ENCODE data around the gene BRSK1.
"Not testable (repeated sequence)": the region's sequence is repeated elsewhere in the genome, so short reads cannot be mapped to it uniquely, and the experiment has no call there.

Gene BRSK1

GRCh38 chr19:55325172-55325571, 41.4 kb downstream of the BRSK1 start, which contains the start of gene TMEM150B:
Gene TMEM150B, minus strand, starts transcription at chr19:55325341. Its CDS starts 4,305 bp downstream, at chr19:55321036.
- H3K9me3 ChIP-seq, result no peaks in the 10 kb centered on the region
- H3K4me3 ChIP-seq, result no peak within 1 kb of the TSS
- in situ Hi-C loops (cut with MboI; ENCODE audit: low sequenced_read_pairs), result no loop called here
- no peaks in the 10 kb centered on the region for H3K36me3 ChIP-seq (replicated peaks)
- no peaks in the 10 kb centered on the region for H3K27me3 ChIP-seq (ENCODE audit: low read depth)
- no peak for DNase-seq (ENCODE audit: low spot score in 2 of 2)
- no peaks in the 10 kb centered on the region for H3K4me1 ChIP-seq

GRCh38 chr19:55328774-55329318, 45.0 kb downstream of the BRSK1 start:
- H3K36me3 ChIP-seq (replicated peaks); H3K4me1 ChIP-seq; in situ Hi-C loops (cut with MboI; ENCODE audit: low sequenced_read_pairs); H3K27me3 ChIP-seq (ENCODE audit: low read depth); DNase-seq (ENCODE audit: low spot score in 2 of 2); H3K4me3 ChIP-seq; H3K9me3 ChIP-seq: not testable (repeated sequence)

DNA sequence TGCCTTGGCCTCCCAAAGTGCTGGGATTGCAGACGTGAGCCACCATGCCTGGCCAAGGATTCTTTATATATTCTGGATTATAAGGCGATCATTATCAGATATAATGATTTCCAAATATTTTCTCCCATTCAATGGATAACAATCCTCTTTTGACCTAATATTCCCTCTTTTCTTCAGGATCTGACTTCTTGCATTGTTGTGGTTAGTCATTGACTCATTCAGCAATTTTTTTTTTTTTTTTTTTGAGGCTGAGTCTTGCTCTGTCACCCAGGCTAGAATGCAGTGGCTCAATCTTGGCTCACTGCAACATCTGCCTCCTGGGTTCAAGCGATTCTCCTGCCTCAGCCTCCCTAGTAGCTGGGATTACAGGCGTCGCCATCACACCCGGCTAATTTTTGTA, 46.0 kb downstream of the BRSK1 start:
- in situ Hi-C loops (cut with MboI; ENCODE audit: low sequenced_read_pairs); H3K9me3 ChIP-seq; H3K4me1 ChIP-seq; H3K36me3 ChIP-seq (replicated peaks); H3K4me3 ChIP-seq; H3K27me3 ChIP-seq (ENCODE audit: low read depth); DNase-seq (ENCODE audit: low spot score in 2 of 2): not testable (repeated sequence)

DNA sequence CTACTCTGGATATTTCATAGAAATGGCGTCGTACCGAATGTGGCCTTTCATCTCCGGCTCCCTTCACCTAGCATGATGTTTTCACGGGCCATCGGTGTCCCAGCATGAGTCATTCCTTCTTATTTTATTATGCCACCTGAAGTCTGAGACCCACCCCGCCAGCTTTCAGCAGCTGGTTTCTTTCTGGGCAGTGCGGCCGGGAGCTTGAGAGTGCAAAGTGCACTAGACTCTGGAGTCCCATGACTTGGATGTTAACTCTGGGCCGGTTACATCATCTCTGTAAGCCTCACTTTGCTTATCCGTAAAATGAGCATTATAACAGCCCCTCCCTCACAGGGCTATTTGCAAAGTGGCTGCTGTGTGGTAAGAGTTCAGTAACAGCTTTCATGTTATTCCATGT, 50.1 kb downstream of the BRSK1 start:
- Histone ChIP-seq H3K36me3 (replicated peaks) (no peaks in the 10 kb centered on the region), H3K9me3 (no peaks in the 10 kb centered on the region), H3K27me3 (ENCODE audit: low read depth) (no peaks in the 10 kb centered on the region), H3K4me3 (no peak overlapping the region), H3K4me1 (peaks cover 6% of the 10 kb centered on the region)
- no peak for DNase-seq (ENCODE audit: low spot score in 2 of 2)
- in situ Hi-C loops (cut with MboI; ENCODE audit: low sequenced_read_pairs), result no loop called here

GRCh38 chr19:55336101-55336500, 52.3 kb downstream of the BRSK1 start:
- peaks cover 6% of the 10 kb centered on the region for H3K4me1 ChIP-seq
- H3K36me3 ChIP-seq (replicated peaks), result no peaks in the 10 kb centered on the region
- no peaks in the 10 kb centered on the region for H3K27me3 ChIP-seq (ENCODE audit: low read depth)
- no peak overlapping the region for H3K4me3 ChIP-seq
- in situ Hi-C loops (cut with MboI; ENCODE audit: low sequenced_read_pairs), result no loop called here
- no peaks in the 10 kb centered on the region for H3K9me3 ChIP-seq
- DNase-seq (ENCODE audit: low spot score in 2 of 2), result no peak

- H3K9me3 ChIP-seq, result no peaks in the 10 kb centered on the region
- DNase-seq (ENCODE audit: low spot score in 2 of 2), result peak; percentile 99 to 100
- in situ Hi-C loops (cut with MboI; ENCODE audit: low sequenced_read_pairs), result no loop called here
- H3K4me1 ChIP-seq, result peaks cover 12% of the 10 kb centered on the region
- H3K27me3 ChIP-seq (ENCODE audit: low read depth), result no peaks in the 10 kb centered on the region
- peak within 1 kb of the TSS; percentile 77 for H3K4me3 ChIP-seq
- H3K36me3 ChIP-seq (replicated peaks), result peaks cover 25% of the 10 kb centered on the region
Observed at GRCh38 chr19:55339105-55339888, 55.5 kb downstream of the BRSK1 start, which contains the start of gene KMT5C. Gene KMT5C, plus strand, starts transcription at chr19:55339876. Its CDS starts 2,061 bp downstream, at chr19:55341937.

DNA sequence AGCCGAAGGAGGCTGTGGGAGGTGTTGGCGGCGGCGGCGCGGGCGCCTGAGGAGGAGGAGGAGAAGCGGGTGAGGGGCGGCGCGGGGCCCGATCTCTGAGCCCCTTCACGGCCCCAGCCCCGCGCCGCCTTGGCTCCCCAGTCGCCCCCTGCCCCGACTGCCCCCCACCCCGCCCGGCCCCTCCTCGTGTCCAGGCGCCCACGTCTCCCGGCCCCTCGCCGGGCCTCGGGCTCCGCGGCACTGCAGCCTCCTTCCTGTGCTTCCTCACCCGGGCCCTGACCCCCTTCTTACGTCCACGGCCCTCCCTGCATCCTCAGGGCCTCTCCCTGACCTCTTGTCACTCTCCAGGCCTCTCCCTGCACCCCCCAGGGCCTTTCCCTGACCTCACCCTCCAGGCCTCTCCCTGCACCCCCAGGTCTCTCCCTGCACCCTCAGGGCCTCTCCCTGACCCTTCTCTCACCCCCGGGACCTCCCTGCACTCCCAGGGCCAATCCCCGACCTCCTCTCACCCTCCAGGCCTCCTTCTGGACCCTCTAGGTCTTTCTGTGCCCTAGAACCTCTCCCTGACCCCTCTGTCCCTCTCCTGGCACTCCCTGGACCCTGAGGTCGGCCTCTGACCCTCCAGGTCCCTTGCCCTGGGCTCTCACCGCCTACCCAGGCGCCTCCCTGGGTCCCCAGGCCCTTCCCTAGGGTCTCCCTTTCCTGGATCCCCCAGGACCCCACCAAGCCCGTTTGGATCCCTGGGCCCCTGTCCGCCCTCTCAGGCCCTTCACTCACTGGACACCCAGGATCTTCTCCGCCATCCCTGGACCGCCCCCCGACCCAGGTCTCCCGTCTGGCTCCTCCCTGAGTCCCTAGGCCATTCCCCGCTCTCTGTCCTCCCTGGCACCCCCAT, 56.3 kb downstream of the BRSK1 start:
- peaks cover 31% of the 10 kb centered on the region for H3K36me3 ChIP-seq (replicated peaks)
- peaks cover 12% of the 10 kb centered on the region for H3K4me1 ChIP-seq
- in situ Hi-C loops (cut with MboI; ENCODE audit: low sequenced_read_pairs), result no loop called here
- no peaks in the 10 kb centered on the region for H3K27me3 ChIP-seq (ENCODE audit: low read depth)
- no peaks in the 10 kb centered on the region for H3K9me3 ChIP-seq
- no peak for DNase-seq (ENCODE audit: low spot score in 2 of 2)
- peak overlapping the region; percentile 77 for H3K4me3 ChIP-seq

DNA sequence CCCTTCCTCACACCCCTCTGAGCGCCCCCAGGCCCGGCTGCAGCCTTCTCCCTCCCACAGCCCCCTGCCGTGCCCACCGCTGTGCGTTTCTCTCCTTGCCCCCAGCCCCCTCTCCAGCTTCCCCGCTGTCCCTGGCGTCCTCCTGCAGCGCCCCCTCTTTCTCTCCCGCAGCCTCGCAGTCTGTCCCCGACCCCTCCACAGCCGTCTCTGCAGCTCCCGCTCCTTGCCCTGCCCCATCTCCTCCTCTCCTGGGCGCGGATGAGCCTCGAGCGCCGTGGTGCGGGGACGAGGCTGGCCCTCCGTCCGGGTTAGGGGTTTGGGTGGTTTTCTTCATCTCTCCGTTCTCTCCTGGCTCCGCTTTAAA, 57.0 kb downstream of the BRSK1 start:
- Histone ChIP-seq H3K4me3 (peak overlapping the region; percentile 77), H3K4me1 (peaks cover 12% of the 10 kb centered on the region), H3K36me3 (replicated peaks) (peaks cover 34% of the 10 kb centered on the region), H3K27me3 (ENCODE audit: low read depth) (no peaks in the 10 kb centered on the region), H3K9me3 (no peaks in the 10 kb centered on the region)
- in situ Hi-C loops (cut with MboI; ENCODE audit: low sequenced_read_pairs), result no loop called here
- peak in 1 of 2 experiments; percentile 70 for DNase-seq (ENCODE audit: low spot score in 2 of 2)

- peak overlapping the region; percentile 77 for H3K4me3 ChIP-seq
- DNase-seq (ENCODE audit: low spot score in 2 of 2), result peak; percentile 82 to 94
- no peaks in the 10 kb centered on the region for H3K9me3 ChIP-seq
- peaks cover 39% of the 10 kb centered on the region for H3K36me3 ChIP-seq (replicated peaks)
- H3K27me3 ChIP-seq (ENCODE audit: low read depth), result no peaks in the 10 kb centered on the region
- H3K4me1 ChIP-seq, result peaks cover 12% of the 10 kb centered on the region
- in situ Hi-C loops (cut with MboI; ENCODE audit: low sequenced_read_pairs), result no loop called here
Observed at GRCh38 chr19:55341171-55341588, 57.4 kb downstream of the BRSK1 start.

DNA sequence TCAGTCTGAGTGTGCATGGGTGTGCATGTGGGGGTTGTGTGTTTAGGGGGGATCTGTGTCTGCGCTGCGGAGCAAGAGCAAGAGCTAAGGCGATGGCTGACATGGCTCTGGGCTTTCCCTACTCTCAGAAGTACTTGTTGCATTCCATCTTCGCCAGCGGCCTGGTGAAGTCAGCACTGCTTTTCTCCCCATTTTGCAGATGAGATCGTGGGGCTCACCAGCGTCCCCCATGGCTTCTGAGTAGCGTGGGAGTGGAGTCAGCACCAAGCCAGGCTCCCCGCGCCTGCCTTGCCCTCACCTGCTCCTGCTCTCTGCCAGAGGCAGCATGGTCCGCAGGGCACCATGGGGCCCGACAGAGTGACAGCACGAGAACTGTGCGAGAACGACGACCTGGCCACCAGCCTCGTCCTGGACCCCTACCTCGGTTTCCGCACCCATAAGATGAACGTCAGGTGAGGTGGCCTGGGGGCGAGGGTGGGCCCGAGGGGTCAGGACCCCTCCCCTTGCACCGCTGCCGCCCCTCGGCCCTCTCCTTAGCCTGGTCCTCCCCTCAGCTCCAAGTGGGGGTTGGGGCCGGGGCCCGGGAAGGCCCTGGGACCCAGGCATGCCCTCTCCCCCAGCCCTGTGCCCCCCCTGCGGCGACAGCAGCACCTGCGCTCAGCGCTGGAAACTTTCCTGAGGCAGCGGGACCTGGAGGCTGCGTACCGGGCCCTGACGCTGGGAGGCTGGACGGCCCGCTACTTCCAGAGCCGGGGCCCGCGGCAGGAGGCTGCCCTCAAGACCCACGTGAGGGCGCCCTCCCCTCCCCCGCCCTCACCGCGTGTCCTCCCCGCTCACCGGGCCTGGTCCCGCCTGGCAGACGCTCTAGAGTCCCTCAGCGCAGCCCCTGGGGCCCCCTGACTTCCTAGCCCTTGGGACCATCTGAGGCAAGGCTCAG, 58.1 kb downstream of the BRSK1 start:
- Histone ChIP-seq H3K4me3 (peak overlapping the region; percentile 77), H3K27me3 (ENCODE audit: low read depth) (no peaks in the 10 kb centered on the region), H3K9me3 (no peaks in the 10 kb centered on the region), H3K4me1 (peaks cover 12% of the 10 kb centered on the region), H3K36me3 (replicated peaks) (peaks cover 43% of the 10 kb centered on the region)
- no peak for DNase-seq (ENCODE audit: low spot score in 2 of 2)
- in situ Hi-C loops (cut with MboI; ENCODE audit: low sequenced_read_pairs), result no loop called here

DNA sequence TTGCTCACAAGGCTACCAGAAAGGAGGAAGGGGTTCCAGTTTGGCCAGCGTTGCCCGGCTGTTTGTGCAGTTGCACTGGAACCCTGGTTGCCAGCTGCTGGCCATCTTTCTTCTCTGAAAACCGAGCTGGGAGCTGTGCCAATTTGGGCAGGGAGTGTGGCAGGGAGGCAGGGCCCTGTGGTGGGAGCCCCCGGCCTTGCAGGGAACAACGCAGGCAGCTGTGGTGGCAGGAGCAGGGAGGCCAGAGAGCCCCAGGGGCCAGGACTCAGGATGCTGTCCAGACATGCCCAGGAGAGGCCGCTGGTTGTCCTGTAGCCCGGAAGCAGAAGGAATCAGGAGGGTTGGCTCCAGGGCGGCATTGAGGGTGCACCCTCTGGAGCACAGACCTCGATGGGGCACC, 60.6 kb downstream of the BRSK1 start:
- Histone ChIP-seq H3K4me1 (peaks cover 21% of the 10 kb centered on the region), H3K4me3 (no peak overlapping the region), H3K27me3 (ENCODE audit: low read depth) (no peaks in the 10 kb centered on the region), H3K9me3 (no peaks in the 10 kb centered on the region), H3K36me3 (replicated peaks) (peaks cover 54% of the 10 kb centered on the region)
- in situ Hi-C loops (cut with MboI; ENCODE audit: low sequenced_read_pairs), result no loop called here
- DNase-seq (ENCODE audit: low spot score in 2 of 2), result no peak

- Histone ChIP-seq H3K4me3 (no peak overlapping the region), H3K9me3 (no peaks in the 10 kb centered on the region), H3K27me3 (ENCODE audit: low read depth) (no peaks in the 10 kb centered on the region), H3K36me3 (replicated peaks) (peaks cover 54% of the 10 kb centered on the region), H3K4me1 (peaks cover 26% of the 10 kb centered on the region)
- in situ Hi-C loops (cut with MboI; ENCODE audit: low sequenced_read_pairs), result no loop called here
- DNase-seq (ENCODE audit: low spot score in 2 of 2), result no peak
Observed at GRCh38 chr19:55345101-55345817, 61.5 kb downstream of the BRSK1 start.
